ENCODE results near the gene DDA1. TPM values are rescaled to one million over a fixed set of nuclear protein-coding genes. Genes with fewer than 3 reads are reported as not detected.

Gene DDA1
- total and polyA plus RNA-seq, 2 of the 13 experiments (the other 11 are each of a cell fraction or from before 2014, with no cell fraction given) = 24.5 to 26.0 TPM

GRCh38 chr19:17292301-17293074, 16.9 kb upstream of the DDA1 start (continued):
- TF ChIP-seq ZNF205 (CRISPR knock-in tag; IDR thresholded peaks at IDR 0.05) (no peak), EP300 (IDR thresholded peaks at IDR 0.05; ENCODE audit: low read depth in 2 of 2, low read length in 2 of 2) (no peak), EP300 (CRISPR knock-in tag; IDR thresholded peaks at IDR 0.05; ENCODE audit: borderline replicate concordance) (no peak), MBD4 (IDR thresholded peaks at IDR 0.05; ENCODE audit: borderline replicate concordance, low read length) (no peak), SCMH1 (CRISPR knock-in tag; IDR thresholded peaks at IDR 0.05; ENCODE audit: borderline replicate concordance) (no peak)

GRCh38 chr19:17293605-17294004, 15.8 kb upstream of the DDA1 start:
- DNase-seq (ENCODE audit: low spot score) (no peak), ATAC-seq (no peak)
- no peak overlapping the region for H3K27ac ChIP-seq (ENCODE audit: extremely low read length, insufficient read depth, low read length)

More at GRCh38 chr19:17293605-17294004, 15.8 kb upstream of the DDA1 start:
- Histone ChIP-seq H2AFZ (ENCODE audit: low read length) (no peak overlapping the region), H3K36me3 (replicated peaks in 1 of 2; ENCODE audit: control insufficient read depth in 1 of 2, insufficient read depth in 2 of 2, low read length in 2 of 2) (peaks cover 0 to 6% of the 10 kb centered on the region in 2 experiments; a peak in 1 of 5 replicates), H3K4me2 (ENCODE audit: low read depth, low read length) (no peak overlapping the region), H4K20me1 (ENCODE audit: insufficient read depth, low read length) (no peaks in the 10 kb centered on the region), H3K9me3 (ENCODE audit: low read length) (peaks cover 5% of the 10 kb centered on the region), H3K4me1 (ENCODE audit: insufficient read depth, low read length) (no peaks in the 10 kb centered on the region), H3K27me3 (ENCODE audit: control insufficient read depth in 1 of 2, insufficient read depth in 2 of 2, low read length in 2 of 2) (no peaks in the 10 kb centered on the region), H3K9ac (ENCODE audit: insufficient read depth, low read depth, low read length) (no peak overlapping the region), H3K4me3 (replicated peaks in 1 of 3; ENCODE audit: insufficient read depth in 1 of 3, low read depth in 2 of 3, low read length in 3 of 3) (no peak overlapping the region), H3K79me2 (ENCODE audit: insufficient read depth, low read length) (no peaks in the 10 kb centered on the region)
- intact Hi-C loops (cut with micrococcal nuclease; ENCODE audit: unreplicated experiment) (no loop called here), in situ Hi-C loops (cut with HindIII; ENCODE audit: extremely low pct_ligation_motif_present, low pct_unique_long_range_greater_than_20kb) (no loop called here)
- ChIA-PET POLR2A (no interaction called here), CTCF (ENCODE audit: low intra/inter-chr PET ratio, low total read pairs) (interaction anchor here (0.6 kb wide), 1 partner anchor 90 kb away, joined by 3 read pairs; no protein-coding TSS in a partner anchor)
- no peak for FAIRE-seq
- TF ChIP-seq ZMYM2 (CRISPR knock-in tag; IDR thresholded peaks at IDR 0.05) = no peak
- no peak for TF ChIP-seq ZNF484 (CRISPR knock-in tag; IDR thresholded peaks at IDR 0.05; ENCODE audit: borderline replicate concordance, low read depth)
- TF ChIP-seq PRDM10 (CRISPR knock-in tag; IDR thresholded peaks at IDR 0.05; ENCODE audit: low read depth) = no peak
- TF ChIP-seq ZNF841 (CRISPR knock-in tag; IDR thresholded peaks at IDR 0.05; ENCODE audit: borderline replicate concordance) = no peak
- TF ChIP-seq ZNF34 (CRISPR knock-in tag; IDR thresholded peaks at IDR 0.05; ENCODE audit: borderline replicate concordance) = no peak
- no peak for TF ChIP-seq SP1 (IDR thresholded peaks at IDR 0.05)
- no peak for TF ChIP-seq SP1 (CRISPR knock-in tag; IDR thresholded peaks at IDR 0.05)
- TF ChIP-seq CC2D1A (CRISPR knock-in tag; IDR thresholded peaks at IDR 0.05) = no peak
- TF ChIP-seq PLRG1 (conservative IDR thresholded peaks at IDR 0.05) = no peak
- TF ChIP-seq XRCC5 (optimal IDR thresholded peaks at IDR 0.05; ENCODE audit: low read length) = no peak
- TF ChIP-seq GTF3A (CRISPR knock-in tag; conservative IDR thresholded peaks at IDR 0.05) = no peak
- no peak for TF ChIP-seq ZFP37 (CRISPR knock-in tag; IDR thresholded peaks at IDR 0.05; ENCODE audit: borderline replicate concordance)
- 97% methylated on average over 14 of the region's 14 CpGs for WGBS (ENCODE audit: low lambda C conversion rate)
- BruUV-seq (replicated peaks) = no TSS peak
